AG09319 (cell line): ENCODE results near the gene PARP8.

Experiments used
- DNase-seq: peaks from one replicate; pipeline ENCODE4 v3.0.0-alpha.2; 2010; ENCODE audit warnings: low read depth; ENCODE audit errors: extremely low read depth
- TF ChIP-seq, protein P1 (sequence below): IDR thresholded peaks from 2 replicates; pipeline ENCODE4 v1.5.1; 2011; ENCODE audit warnings: low read depth, mild to moderate bottlenecking, inconsistent platforms, low read length, moderate library complexity

PARP8 gene

DNA sequence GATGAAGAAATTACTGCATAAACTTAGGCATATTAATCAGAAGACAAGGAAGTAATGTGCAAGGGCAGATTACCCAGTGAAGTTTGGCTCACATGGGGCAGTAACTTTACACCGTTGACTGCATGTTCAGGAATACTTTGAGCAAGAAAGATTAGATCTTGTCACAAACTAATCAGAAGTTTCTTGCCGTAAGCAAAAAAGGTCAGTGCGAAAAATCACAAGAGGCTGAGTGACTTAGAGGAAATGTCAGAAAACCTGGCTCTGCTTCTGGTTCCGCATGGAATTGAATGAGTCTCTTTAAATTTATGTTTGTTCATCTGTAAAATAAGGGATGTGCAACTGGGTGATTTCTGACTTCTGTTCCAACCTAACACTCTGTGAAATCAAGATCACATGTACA, 64.4 kb downstream of the PARP8 start:
- DNase-seq, result no peak
- TF ChIP-seq, protein P1, sequence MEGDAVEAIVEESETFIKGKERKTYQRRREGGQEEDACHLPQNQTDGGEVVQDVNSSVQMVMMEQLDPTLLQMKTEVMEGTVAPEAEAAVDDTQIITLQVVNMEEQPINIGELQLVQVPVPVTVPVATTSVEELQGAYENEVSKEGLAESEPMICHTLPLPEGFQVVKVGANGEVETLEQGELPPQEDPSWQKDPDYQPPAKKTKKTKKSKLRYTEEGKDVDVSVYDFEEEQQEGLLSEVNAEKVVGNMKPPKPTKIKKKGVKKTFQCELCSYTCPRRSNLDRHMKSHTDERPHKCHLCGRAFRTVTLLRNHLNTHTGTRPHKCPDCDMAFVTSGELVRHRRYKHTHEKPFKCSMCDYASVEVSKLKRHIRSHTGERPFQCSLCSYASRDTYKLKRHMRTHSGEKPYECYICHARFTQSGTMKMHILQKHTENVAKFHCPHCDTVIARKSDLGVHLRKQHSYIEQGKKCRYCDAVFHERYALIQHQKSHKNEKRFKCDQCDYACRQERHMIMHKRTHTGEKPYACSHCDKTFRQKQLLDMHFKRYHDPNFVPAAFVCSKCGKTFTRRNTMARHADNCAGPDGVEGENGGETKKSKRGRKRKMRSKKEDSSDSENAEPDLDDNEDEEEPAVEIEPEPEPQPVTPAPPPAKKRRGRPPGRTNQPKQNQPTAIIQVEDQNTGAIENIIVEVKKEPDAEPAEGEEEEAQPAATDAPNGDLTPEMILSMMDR, result no peak

DNA sequence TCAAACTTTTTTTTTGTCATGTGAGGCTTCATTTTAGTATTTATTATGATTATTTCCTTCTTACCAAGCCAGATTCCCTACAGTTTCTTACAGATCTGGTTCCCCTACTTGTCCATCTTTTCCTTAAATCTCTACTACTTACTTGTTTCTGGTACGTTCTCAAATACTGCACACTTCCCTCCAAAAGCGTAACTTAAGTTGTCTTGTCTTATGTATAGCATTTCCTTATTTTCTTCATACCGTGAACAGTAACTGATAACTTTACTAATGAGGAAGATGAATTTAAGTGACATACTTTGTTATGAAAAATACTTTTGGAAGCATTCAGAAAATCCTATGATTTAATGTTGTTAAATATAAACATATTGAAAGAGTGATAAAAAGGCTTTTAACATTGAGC, 67.3 kb downstream of the PARP8 start:
- TF ChIP-seq, protein P1, result no peak
- DNase-seq, result no peak

DNA sequence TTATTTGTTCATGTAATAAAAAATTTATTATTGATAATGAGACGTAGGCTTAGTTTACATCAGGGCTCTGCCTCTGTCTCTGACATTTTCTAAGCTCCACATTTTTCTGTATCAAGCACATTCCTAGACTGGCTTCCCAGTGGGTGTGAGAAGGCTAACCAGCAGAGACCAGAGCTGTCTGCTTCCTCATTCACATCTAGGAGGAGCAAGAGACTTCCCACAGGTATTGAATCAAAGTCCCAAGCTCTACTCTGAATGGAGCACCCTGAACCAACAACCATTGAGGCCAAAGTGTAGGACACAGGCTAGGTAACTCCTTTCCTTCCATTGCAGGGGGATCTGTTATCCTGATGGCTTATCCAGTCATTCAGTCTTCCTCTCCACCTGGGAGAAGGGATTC, 72.4 kb downstream of the PARP8 start:
- no peak for DNase-seq
- TF ChIP-seq, protein P1, result no peak

DNA sequence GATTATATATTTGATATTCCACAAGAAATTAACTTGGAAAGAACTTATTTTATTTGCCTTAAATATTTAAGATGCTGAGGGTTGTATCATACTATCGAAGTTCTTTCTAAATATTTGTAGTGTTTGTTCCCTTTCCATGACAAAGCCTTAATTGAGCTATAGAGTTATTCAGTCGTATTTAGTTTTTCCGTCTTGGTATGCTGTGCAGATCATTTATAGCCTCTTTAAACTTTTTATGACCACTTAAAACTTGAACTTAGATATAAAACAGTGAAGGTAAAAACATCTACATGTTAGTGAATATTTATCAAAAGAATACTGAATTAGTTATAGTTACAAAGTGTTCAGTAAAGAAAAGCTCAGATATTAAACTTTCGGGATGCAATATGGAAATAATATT, 74.4 kb downstream of the PARP8 start:
- DNase-seq, result no peak
- TF ChIP-seq, protein P1, result no peak

DNA sequence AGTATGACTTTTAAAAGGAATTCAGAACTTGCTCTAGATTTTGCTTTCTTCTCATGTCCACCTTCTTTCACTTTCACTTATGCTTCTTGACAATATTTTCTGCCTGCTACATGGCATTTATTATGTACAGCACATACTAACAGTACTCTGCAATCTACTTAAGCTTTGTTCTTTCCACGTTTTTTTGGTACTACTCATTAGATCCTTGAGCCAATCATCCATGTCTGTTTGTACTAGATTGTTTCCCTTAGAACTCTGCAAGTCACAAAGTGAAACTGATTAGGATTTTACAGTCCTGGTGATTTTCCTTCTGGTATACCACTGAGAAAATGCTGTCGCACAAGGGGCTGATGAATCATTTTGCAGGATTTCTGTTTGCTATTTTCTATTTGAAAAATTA, 78.3 kb downstream of the PARP8 start:
- no peak for DNase-seq
- TF ChIP-seq, protein P1, result no peak

DNA sequence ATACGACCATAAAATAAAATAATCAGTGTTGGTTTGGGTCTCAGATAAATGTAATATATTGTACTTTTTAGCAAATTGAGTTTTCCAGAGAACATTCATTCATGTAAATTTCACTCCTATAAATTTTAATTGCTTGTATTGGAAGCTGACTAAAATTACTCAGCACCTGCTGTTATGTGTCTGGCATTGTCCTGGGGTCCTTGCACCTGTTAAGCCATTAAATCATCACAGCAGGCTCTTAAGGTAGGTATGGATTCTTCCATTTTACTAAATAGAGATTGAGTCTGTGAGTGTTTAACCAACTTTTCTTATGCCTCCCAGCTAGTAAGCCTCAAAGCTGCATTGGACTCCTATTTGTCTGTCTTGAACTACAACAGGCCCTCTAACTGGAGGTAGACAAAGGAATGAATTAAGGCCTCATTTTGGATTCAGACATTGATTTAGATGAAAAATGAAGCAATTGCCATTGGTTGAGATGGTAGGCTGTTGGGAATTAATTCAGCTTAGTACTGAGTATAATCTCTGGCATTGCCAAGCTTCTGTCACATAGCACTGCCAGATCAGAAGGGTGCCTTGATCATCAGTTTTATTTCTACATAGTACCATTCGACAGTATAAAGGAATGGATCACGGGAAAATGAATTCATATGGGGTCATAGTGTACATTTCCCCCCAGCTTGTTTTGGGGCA, 78.9 kb downstream of the PARP8 start:
- no peak for DNase-seq
- TF ChIP-seq, protein P1, result no peak

DNA sequence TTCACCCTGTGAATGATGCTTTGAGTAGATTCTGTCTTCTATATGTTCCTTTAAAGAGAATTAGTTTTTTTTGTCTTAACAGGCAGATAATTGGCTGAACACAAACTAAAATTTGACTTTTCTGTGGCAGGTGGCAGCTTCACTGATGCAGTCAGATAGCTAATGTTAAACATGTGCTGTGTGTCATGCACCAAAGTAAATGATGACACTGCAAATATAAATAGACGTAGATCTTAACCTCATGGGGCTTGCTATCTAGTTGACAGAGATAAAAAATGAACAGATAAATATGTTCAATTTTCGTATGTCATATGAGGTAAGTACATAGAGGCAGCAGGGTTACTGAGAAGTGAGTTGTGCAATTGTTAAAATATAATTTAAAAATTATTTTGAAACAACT, 82.7 kb downstream of the PARP8 start:
- no peak for DNase-seq
- TF ChIP-seq, protein P1, result no peak
